ENCODE measurements around the gene RAD9B.
"Not testable (repeated sequence)": the region's sequence is repeated elsewhere in the genome, so short reads cannot be mapped to it uniquely, and the experiment has no call there.

The RAD9B gene

DNA sequence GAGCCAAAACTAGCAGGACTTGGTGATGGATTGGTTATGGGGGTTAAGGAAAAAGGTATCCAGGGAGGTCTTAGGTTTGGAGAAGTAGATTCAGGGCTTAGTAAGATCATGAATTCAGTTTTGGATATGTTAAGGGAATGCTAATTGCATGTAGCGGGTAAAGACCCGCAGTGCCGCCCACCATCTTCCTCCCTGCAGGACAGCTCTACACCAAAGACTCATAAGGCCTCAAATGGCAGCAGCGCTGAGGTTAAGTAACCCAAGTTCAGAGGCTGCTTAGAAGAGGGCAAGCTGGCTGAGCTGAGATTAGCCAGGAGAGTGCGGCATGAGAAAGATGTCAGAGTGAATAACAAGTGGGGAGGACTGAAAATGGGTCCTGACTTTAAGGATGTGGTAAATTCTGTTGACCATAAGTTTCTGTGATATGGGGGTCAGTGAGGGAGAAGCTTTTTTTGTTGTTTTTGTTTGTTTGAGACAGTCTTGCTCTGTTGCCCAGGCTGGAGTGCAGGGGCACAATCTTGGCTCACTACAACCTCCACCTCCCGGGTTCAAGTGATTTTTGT lies 26.2 kb downstream of the RAD9B start:
- no peak for DNase-seq

DNA sequence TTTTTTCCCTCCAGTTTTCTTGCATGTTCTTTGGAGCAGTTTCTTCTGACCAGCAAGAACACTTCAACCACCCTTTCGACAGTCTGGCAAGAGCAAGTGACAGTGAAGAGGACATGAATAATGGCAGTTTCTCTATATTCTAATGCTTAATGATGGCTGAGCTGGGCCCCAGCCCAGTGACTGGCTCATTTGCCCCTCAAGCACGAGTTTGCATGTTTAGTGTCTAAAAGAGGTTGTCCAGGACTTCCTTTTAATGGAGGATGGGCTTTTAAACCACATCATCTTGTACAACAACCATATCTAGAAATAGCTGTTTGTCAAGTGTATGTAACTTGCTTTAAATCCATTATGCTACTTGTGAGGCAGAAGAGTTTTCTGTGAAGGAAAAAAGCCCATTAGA lies 28.4 kb downstream of the RAD9B start:
- DNase-seq: no peak

DNA sequence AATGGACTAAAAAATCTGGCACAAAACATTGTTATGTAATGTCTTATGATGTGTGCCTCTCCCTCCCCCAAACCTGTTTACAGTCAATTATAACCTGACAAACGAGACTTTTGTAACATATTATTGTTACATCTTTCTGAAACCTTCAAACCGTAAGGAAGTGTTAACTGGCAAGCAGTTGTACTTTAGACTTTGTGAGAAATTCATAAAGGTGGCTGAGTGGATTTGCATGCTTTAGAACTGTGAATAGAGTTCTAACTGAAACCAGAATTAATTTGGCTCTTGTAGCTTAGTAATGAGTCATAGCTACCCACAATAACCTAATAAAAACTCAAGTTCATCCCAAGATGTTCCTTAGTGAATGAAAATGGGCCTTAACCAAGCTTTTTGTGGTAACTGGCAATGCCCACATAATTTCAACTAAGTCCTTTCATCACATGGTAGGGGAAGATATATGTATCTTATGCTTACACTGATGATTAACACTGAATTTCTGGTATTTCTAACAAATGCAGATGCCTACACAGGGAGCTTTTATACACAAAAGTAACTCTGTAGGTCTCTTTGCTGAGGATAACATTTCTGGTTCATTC lies 29.7 kb downstream of the RAD9B start:
- no peak for DNase-seq

DNA sequence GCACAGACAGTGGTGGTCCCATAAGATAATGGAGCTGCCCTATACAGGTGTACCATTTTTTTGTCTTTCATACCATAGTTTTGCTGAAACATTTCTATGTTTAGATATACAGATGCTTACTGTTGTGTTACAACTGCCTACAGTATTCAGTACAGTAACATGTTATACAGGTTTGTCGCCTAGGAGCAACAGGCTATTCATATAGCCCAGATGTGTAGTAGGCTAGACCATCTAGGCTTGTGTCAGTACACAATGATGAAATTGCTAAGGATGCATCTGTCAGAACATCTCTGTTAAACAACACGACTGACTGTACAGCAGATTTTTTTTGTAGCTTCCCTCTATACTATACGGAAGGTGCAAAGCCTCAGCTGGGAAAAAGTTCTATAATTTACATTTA lies 30.5 kb downstream of the RAD9B start:
- no peak for DNase-seq

- DNase-seq: no peak
These were observed 31.5 kb downstream of the RAD9B start for GRCh38 chr12:110533607-110534006.

DNA sequence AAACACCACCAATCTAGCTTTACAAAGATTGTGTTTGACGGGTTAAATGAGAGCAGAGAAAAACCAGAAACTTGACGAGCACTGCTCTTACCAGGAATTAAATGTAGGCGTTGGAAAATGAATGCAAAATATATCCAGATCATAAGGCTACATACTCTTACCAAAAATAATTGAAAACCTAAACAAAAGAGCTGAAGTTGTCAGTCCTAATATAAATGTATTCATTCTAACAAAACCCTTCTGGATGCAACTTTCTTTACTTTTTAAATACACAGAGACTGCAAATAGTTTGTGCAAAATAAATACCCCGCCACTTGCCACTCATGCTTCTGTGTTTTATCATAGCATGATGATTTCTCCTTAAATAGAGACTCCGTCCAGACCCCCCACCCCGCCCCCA lies 32.7 kb downstream of the RAD9B start:
- DNase-seq: no peak

DNA sequence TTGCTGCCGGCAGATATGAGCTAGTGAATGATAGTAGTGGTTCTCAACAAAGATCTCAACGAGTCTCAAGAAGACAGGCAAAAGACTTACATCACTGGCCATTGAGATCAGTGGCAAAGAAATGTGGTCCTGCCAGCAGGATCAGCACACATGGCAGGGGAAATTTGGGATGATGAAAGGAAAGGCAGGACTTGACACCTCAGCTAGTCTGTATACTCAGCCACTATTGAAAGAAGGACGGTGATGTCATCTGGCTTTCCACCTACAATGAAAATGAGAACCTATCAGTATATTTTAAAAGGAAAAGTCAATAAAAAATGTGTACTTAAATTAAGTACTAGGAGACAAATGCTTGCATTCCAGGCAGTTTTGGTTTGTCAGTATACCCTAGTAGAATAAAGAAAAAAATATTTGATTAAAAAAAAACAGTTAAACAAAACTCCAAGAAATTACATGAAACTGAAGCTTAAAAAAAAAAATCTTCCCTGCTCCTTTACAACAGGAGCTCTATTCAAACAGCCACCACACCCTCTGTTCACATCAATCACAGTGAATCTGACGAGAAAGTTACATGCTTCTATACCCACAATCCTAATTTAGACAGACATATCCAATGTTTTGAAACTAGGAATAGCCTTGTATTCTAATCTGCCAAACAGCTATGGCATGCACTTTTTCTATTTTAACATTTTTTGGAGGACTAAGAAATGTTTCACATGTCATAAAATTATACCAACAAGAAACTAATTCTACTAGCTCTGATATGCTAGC lies 34.9 kb downstream of the RAD9B start:
- DNase-seq: no peak

GRCh38 chr12:110537605-110538409 lies 35.7 kb downstream of the RAD9B start:
- DNase-seq: no peak

GRCh38 chr12:110538869-110539622 lies 36.9 kb downstream of the RAD9B start:
- DNase-seq: no peak

DNA sequence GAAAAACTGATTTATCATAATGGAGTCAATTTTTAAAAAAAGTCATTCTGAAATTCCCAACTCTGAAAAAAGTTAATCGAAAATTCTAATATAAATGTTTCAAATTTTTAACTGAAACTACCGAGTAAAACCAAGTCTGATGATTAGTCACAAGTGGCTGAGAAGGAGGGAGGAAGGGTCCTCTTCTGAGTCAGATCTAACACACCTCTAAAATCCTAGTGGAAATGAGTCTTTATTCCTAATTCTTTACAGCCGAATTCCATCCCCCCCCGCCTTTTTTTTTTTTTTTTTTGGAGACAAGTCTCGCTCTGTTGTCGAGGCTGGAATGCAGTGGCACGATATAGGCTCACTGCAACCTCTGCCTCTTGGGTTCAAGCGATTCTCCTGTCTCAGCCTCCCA lies 37.9 kb downstream of the RAD9B start:
- no peak for DNase-seq

- no peak for DNase-seq
These were observed 41.3 kb downstream of the RAD9B start for GRCh38 chr12:110543252-110543959.

- DNase-seq: no peak
These were observed 41.8 kb downstream of the RAD9B start for GRCh38 chr12:110543965-110544364.

- not testable (repeated sequence) for DNase-seq
These were observed 43.1 kb downstream of the RAD9B start for GRCh38 chr12:110545259-110545658.

DNA sequence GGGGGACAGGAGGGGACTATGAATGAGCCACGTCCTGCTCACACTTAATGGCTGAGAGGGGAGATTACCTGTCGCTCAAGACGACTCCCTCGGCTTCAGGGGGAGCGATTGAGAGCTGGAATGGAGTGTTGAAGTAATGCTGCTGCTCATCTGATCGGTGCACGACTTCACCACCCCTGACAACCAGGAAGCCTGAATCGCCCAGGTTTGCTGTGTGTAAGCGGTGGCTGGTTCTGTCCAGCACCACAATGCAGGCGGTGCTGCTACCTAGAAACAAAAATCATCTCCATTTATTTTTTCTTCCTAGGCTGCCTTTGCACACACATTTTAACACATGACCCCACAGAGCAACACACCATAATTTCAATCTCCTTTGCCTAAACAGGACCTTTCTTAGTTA lies 43.7 kb downstream of the RAD9B start:
- DNase-seq: no peak

GRCh38 chr12:110546339-110546738 lies 44.2 kb downstream of the RAD9B start:
- DNase-seq: no peak

DNA sequence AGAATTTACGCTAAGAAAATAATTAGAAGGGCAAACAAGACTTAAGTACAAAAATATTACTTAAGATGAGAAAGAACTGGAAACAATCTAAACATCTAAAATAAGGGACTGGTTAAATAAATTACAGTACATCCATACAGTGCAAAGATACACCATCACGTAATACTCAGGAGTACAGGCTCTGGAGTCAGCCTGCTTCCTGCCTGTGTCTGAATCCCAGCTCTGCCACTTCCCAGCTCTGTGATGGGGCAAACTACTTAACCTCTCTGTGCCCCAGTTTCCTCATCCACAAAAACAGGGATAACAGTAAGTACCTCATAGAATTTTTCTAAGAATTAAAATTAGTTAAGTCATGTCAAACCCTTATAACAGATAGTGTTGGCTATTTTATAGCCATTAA lies 45.0 kb downstream of the RAD9B start:
- no peak for DNase-seq

DNA sequence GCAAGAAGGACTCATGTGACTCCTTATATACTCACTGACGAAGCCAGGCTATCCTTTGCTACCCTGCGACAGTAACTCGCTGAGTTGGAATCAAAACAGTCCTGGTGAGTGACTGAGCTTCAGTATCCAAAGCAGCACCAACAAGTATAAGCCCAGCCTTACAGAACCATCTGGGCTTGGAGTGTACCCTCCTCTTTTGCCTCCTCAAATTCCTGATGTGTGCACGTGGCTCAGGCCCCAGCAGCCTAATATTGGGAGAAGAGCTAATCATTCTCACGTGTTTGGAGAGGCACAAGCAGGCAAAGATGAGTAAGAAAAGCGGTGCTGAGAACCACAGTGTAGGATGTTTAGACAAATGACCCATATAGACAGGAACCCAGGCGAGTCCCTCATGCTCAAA lies 46.5 kb downstream of the RAD9B start:
- DNase-seq: no peak

DNA sequence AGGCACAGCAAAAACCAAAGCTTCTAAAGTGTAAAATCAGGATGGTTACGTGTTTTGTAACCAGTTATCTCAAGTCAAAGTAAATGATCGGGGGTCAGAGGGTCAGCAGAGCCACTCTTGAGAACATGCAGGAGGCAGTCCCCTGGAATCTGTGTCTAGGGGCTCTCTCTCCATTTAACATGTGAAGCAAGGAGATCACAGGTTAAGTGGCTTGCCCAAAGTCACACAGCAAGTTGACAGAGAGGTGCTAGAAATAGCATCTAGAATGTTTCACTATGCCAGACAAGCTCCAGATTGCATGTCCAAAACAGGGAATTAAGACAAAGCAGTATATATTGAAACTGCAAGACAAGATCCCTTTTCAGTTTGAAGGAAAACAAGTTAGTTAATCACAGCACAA lies 47.6 kb downstream of the RAD9B start:
- no peak for DNase-seq

DNA sequence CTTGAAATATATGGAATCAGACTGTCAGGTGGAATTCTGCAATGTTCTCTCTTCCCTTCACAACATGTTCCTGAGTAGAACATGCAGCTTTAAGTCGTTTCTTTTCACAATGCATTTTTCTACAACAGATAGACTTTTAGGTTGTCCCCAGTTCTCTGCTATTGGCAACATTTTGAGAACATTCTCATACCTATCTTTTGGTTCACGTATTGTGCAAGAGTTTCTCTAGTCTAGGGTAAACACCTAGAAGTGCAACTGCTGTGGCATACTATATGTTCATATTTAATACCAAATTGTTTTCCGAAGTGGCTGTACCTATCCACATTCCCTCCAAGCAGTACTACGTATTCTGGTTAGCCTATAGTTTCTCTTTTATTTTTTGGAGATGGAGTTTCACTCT lies 48.9 kb downstream of the RAD9B start:
- DNase-seq: no peak
